Measurements from ENCODE around the gene ASTN2.

GRCh38 chr9:117403403-117403811, 11.4 kb downstream of the ASTN2 start:
- TF ChIP-seq CTCF (IDR thresholded peaks at IDR 0.05; ENCODE audit: low read length) (no peak), EZH2 (IDR thresholded peaks at IDR 0.05; ENCODE audit: borderline replicate concordance, low read length) (no peak)

Data from OCI-LY1 (cell line).